Neuronal stem cell (in vitro differentiated cells): ENCODE data around the gene NMNAT3.

Source experiments
- DNase-seq: peaks from one replicate; pipeline ENCODE4 v3.0.0-alpha.2; 2013; ENCODE audit warnings: low spot score
- H2AFZ ChIP-seq: one replicate; pipeline ENCODE4 v1.6.1; 2013; ENCODE audit warnings: mild to moderate bottlenecking, low read length, inconsistent platforms
- H2AK5ac ChIP-seq: 2 replicates; pipeline ENCODE4 v1.6.1; 2013; ENCODE audit warnings: low read depth, mild to moderate bottlenecking, inconsistent platforms, low read length, moderate library complexity, mixed read lengths
- H2BK120ac ChIP-seq: 2 replicates; pipeline ENCODE4 v1.6.1; 2013; ENCODE audit warnings: low read depth, mild to moderate bottlenecking, inconsistent platforms, low read length, moderate library complexity, mixed read lengths
- H2BK12ac ChIP-seq: one replicate; pipeline ENCODE4 v1.6.1; 2013; ENCODE audit warnings: low read length, inconsistent platforms
- H2BK15ac ChIP-seq: 2 replicates; pipeline ENCODE4 v1.6.1; 2013; ENCODE audit warnings: mild to moderate bottlenecking, low read length, inconsistent platforms, mixed read lengths
- H2BK5ac ChIP-seq: one replicate; pipeline ENCODE4 v1.6.1; 2013; ENCODE audit warnings: inconsistent platforms, mild to moderate bottlenecking, low read length, moderate library complexity
- H3K14ac ChIP-seq: one replicate; pipeline ENCODE4 v1.6.1; 2013; ENCODE audit warnings: low read length, inconsistent platforms
- H3K18ac ChIP-seq: 2 replicates; pipeline ENCODE4 v1.6.1; 2013; ENCODE audit warnings: low read length, inconsistent platforms
- H3K23ac ChIP-seq: 2 replicates; pipeline ENCODE4 v1.6.1; 2013; ENCODE audit warnings: low read depth, mild to moderate bottlenecking, mixed read lengths, low read length, inconsistent platforms; ENCODE audit not compliant: poor library complexity
- H3K27ac ChIP-seq: replicated peaks from 3 replicates; pipeline ENCODE4 v1.5.1; 2013; ENCODE audit warnings: low read length, inconsistent platforms
- H3K27me3 ChIP-seq, 3 experiments: 2 replicates each; pipeline ENCODE4 v1.6.1; 2013; ENCODE audit warnings: low read length in 3 of 3, mild to moderate bottlenecking in 2 of 3, inconsistent platforms in 1 of 3, low read depth in 1 of 3, mixed read lengths in 1 of 3, moderate library complexity in 1 of 3; ENCODE audit not compliant: control insufficient read depth in 3 of 3, insufficient read depth in 3 of 3
- H3K36me3 ChIP-seq, 2 donors: replicated peaks in 1 of 2; 2 replicates each; pipeline ENCODE4 v1.6.1; 2013; ENCODE audit warnings: low read length in 2 of 2; ENCODE audit not compliant: control insufficient read depth in 2 of 2, insufficient read depth in 2 of 2
- H3K4ac ChIP-seq: 2 replicates; pipeline ENCODE4 v1.6.1; 2013; ENCODE audit warnings: inconsistent platforms, mild to moderate bottlenecking, low read length, moderate library complexity
- H3K4me1 ChIP-seq, 2 donors: 1 replicate in 1 of 2; 2 replicates in 1 of 2; pipeline ENCODE4 v1.6.1; 2013; ENCODE audit warnings: low read length in 2 of 2, low read depth in 1 of 2; ENCODE audit not compliant: control insufficient read depth in 2 of 2, insufficient read depth in 1 of 2
- H3K4me2 ChIP-seq: one replicate; pipeline ENCODE4 v1.6.1; 2013; ENCODE audit warnings: mild to moderate bottlenecking, low read length, inconsistent platforms; ENCODE audit not compliant: insufficient read depth, poor library complexity, severe bottlenecking
- H3K4me3 ChIP-seq, 2 donors: 2 replicates each; pipeline ENCODE4 v1.5.1; 2013; ENCODE audit warnings: low read length in 2 of 2, mild to moderate bottlenecking in 2 of 2, inconsistent platforms in 1 of 2, moderate library complexity in 1 of 2
- H3K79me1 ChIP-seq: one replicate; pipeline ENCODE4 v1.6.1; 2013; ENCODE audit warnings: low read depth, mild to moderate bottlenecking, inconsistent platforms, low read length, moderate library complexity
- H3K9ac ChIP-seq: one replicate; pipeline ENCODE4 v1.6.1; 2013; ENCODE audit warnings: mild to moderate bottlenecking, low read depth, low read length, inconsistent platforms; ENCODE audit not compliant: poor library complexity
- H3K9me3 ChIP-seq, 2 donors: replicated peaks in 1 of 2; 2 replicates each; pipeline versions ENCODE3 to v1.6.1; 2013; ENCODE audit warnings: low read length in 2 of 2, mild to moderate bottlenecking in 2 of 2, inconsistent platforms in 1 of 2, low read depth in 1 of 2, mixed read lengths in 1 of 2, moderate library complexity in 1 of 2; ENCODE audit not compliant: control insufficient read depth in 2 of 2, insufficient read depth in 1 of 2
- H4K8ac ChIP-seq: one replicate; pipeline ENCODE4 v1.6.1; 2013; ENCODE audit warnings: low read depth, mild to moderate bottlenecking, inconsistent platforms, low read length, moderate library complexity
- H4K91ac ChIP-seq: one replicate; pipeline ENCODE4 v1.6.1; 2013; ENCODE audit warnings: low read length, low read depth, mild to moderate bottlenecking, inconsistent platforms; ENCODE audit not compliant: poor library complexity
- WGBS, 2 donors: extraction: QIAGEN DNeasy Blood & Tissue Kit; methylation state at CpG; one replicate each; pipeline ENCODE4 v1.1.7; 2013; ENCODE audit warnings: missing lambda C conversion rate in 2 of 2, mixed read lengths in 1 of 2; ENCODE audit not compliant: insufficient read length in 2 of 2, insufficient replicate concordance in 1 of 2; ENCODE audit errors: extremely low coverage in 2 of 2; 5-methylcytosine and 5-hydroxymethylcytosine counted together

The NMNAT3 gene

GRCh38 chr3:139611528-139611927, 66.2 kb downstream of the NMNAT3 start:
- no peak overlapping the region for H2AK5ac ChIP-seq
- no peak overlapping the region for H2BK12ac ChIP-seq
- no peaks in the 10 kb centered on the region for H3K4me1 ChIP-seq
- H3K4ac ChIP-seq: no peak overlapping the region
- H3K4me3 ChIP-seq: no peak overlapping the region
- H3K27me3 ChIP-seq: no peaks in the 10 kb centered on the region
- no peak overlapping the region for H4K91ac ChIP-seq
- H3K4me2 ChIP-seq: no peak overlapping the region
- H3K27ac ChIP-seq: no peak overlapping the region
- H3K36me3 ChIP-seq: no peaks in the 10 kb centered on the region
- DNase-seq: no peak
- no peak overlapping the region for H4K8ac ChIP-seq
- WGBS, 2 donors: no CpG with 5 or more reads among the region's 5 CpGs
- no peak overlapping the region for H2BK120ac ChIP-seq
- no peak overlapping the region for H3K9ac ChIP-seq
- H2BK15ac ChIP-seq: no peak overlapping the region
- H3K23ac ChIP-seq: no peak overlapping the region
- H2AFZ ChIP-seq: no peak overlapping the region
- no peak overlapping the region for H3K14ac ChIP-seq
- H3K18ac ChIP-seq: no peak overlapping the region
- no peak overlapping the region for H2BK5ac ChIP-seq
- H3K9me3 ChIP-seq: no peaks in the 10 kb centered on the region
- H3K79me1 ChIP-seq: no peaks in the 10 kb centered on the region

- Histone ChIP-seq H2AFZ (no peak overlapping the region), H3K4me3 (no peak overlapping the region), H3K14ac (no peak overlapping the region), H3K4me2 (no peak overlapping the region), H3K9ac (no peak overlapping the region), H2BK12ac (no peak overlapping the region), H3K36me3 (no peaks in the 10 kb centered on the region), H4K8ac (no peak overlapping the region), H3K27ac (no peak overlapping the region), H2AK5ac (no peak overlapping the region), H3K18ac (no peak overlapping the region), H2BK15ac (no peak overlapping the region), H3K4ac (no peak overlapping the region), H3K27me3 (no peaks in the 10 kb centered on the region), H3K4me1 (no peaks in the 10 kb centered on the region), H4K91ac (no peak overlapping the region), H3K23ac (no peak overlapping the region), H3K9me3 (no peaks in the 10 kb centered on the region), H2BK5ac (no peak overlapping the region), H3K79me1 (no peaks in the 10 kb centered on the region), H2BK120ac (no peak overlapping the region)
- WGBS, 2 donors: no CpG with 5 or more reads among the region's 4 CpGs
- no peak for DNase-seq
Observed at GRCh38 chr3:139610886-139611285, 66.9 kb downstream of the NMNAT3 start.

- no peak overlapping the region for H4K8ac ChIP-seq
- H3K27ac ChIP-seq: no peak overlapping the region
- no peak overlapping the region for H3K4ac ChIP-seq
- no peak overlapping the region for H3K14ac ChIP-seq
- no peak overlapping the region for H2AFZ ChIP-seq
- H2BK120ac ChIP-seq: no peak overlapping the region
- H2BK12ac ChIP-seq: no peak overlapping the region
- H3K27me3 ChIP-seq: no peaks in the 10 kb centered on the region
- H2BK5ac ChIP-seq: no peak overlapping the region
- H3K9ac ChIP-seq: no peak overlapping the region
- no peak overlapping the region for H2AK5ac ChIP-seq
- no peak for DNase-seq
- no peaks in the 10 kb centered on the region for H3K4me1 ChIP-seq
- H3K79me1 ChIP-seq: no peaks in the 10 kb centered on the region
- H3K23ac ChIP-seq: no peak overlapping the region
- no peak overlapping the region for H3K18ac ChIP-seq
- no peak overlapping the region for H3K4me3 ChIP-seq
- no peaks in the 10 kb centered on the region for H3K9me3 ChIP-seq
- H3K4me2 ChIP-seq: no peak overlapping the region
- H2BK15ac ChIP-seq: no peak overlapping the region
- no CpG with 5 or more reads among the region's 3 CpGs for WGBS, 2 donors
- no peaks in the 10 kb centered on the region for H3K36me3 ChIP-seq
- H4K91ac ChIP-seq: no peak overlapping the region
Observed at GRCh38 chr3:139608924-139609323, 68.8 kb downstream of the NMNAT3 start.

- Histone ChIP-seq H3K14ac (no peak overlapping the region), H3K27me3 (no peaks in the 10 kb centered on the region), H3K4me2 (no peak overlapping the region), H2BK120ac (no peak overlapping the region), H3K9me3 (no peaks in the 10 kb centered on the region), H2AK5ac (no peak overlapping the region), H2BK15ac (no peak overlapping the region), H4K8ac (no peak overlapping the region), H2BK12ac (no peak overlapping the region), H2BK5ac (no peak overlapping the region), H3K23ac (no peak overlapping the region), H3K18ac (no peak overlapping the region), H2AFZ (no peak overlapping the region), H3K9ac (no peak overlapping the region), H3K79me1 (no peaks in the 10 kb centered on the region), H3K36me3 (no peaks in the 10 kb centered on the region), H3K4me3 (no peak overlapping the region), H4K91ac (no peak overlapping the region), H3K27ac (no peak overlapping the region), H3K4me1 (no peaks in the 10 kb centered on the region), H3K4ac (no peak overlapping the region)
- no peak for DNase-seq
- no CpG with 5 or more reads among the region's 3 CpGs for WGBS, 2 donors
Observed at GRCh38 chr3:139608108-139608380, 69.7 kb downstream of the NMNAT3 start.
